HG03025 (cell line): ENCODE results near the gene HSCB.
"Not testable (repeated sequence)": the region's sequence is repeated elsewhere in the genome, so short reads cannot be mapped to it uniquely, and the experiment has no call there.

Source experiments
- ATAC-seq: cut with Tn5 transposase; IDR thresholded peaks from one replicate; pipeline ENCODE4 v1.9.1; 2021; ENCODE audit warnings: mild to moderate bottlenecking, moderate library complexity; ENCODE audit not compliant: unreplicated experiment, low FRiP score

HSCB gene

DNA sequence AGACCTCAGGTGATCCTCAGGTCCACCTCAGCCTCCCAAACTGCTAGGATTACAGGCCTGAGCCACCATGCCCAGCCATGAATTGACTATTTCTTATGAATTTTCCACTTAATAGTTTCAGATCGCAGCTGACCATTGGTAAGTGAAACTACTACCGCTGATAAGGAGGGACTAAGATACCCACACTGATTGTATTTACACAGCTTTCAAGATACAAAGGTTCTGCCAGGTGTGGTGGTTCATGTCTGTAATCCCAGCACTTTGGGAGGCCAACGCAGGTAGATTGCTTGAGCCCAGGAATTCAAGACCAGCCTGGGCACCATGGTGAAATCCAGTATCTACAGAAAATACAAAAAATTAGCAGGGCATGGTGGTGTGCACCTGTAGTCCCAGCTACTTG is 4.1 kb upstream of the HSCB start:
- no peak for ATAC-seq

DNA sequence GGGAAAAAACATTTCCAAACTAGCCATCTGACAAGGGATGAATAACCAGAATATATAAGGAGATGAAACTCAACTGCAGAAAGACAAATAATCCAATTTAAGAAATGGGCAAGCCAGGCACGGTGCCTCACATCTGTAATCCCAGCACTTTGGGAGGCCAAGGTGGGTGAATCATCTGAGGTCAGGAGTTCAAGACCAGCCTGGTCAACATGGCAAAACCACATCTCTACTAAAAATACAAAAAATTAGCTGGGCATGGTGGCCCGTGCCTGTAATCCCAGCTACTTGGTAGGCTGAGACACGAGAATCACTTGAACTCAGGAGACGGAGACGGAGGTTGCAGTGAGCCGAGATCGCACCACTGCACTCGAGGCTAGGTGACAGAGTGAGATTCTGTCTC is 3.0 kb upstream of the HSCB start:
- not testable (repeated sequence) for ATAC-seq

DNA sequence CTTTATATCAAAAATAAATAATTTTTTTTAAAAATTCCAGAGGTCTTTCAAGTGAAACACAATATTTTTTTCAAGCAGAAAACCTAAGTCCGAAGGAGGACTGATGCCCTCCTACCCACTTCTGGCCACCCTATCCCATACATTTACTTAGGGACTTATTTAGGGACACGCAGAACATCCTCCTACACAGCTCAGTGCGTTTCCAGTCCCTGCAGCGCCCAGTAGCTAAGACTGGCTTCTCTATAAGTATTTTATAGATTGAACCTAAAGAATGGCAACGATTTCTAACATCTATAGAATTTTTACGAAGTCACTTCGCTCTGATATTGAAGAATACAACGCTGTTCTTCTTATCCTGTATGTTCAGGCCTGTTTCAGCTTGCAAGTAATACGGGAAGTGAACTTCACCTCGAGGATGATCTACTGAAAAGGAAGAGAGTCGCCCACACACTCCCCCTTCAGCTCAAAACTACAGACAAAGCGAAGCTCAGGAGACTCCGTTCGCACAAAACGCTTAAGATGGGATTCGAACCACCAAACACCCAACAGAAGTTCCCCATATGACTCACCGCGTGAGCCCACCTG is 547 bp upstream of the HSCB start:
- ATAC-seq: no peak

DNA sequence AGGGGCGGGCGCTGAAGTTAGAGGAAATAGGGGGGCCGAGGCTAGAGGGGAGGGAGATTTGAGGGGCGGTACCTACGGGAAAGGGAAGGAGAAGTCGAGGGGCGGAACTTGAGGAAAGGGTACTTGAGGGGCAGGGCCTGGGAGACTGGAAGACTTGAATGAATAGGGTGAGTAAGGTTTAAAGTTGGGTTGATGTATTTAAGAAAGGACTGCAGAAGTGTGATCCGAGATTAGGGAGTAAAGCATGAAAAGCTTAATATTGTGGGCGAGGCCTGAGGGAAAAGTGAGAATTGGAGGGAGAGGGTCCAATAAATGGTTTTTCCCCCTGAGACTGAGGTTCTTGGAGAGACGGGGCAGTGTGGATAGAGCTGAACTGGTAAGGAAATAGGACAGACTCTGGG is 723 bp downstream of the HSCB start:
- no peak for ATAC-seq

DNA sequence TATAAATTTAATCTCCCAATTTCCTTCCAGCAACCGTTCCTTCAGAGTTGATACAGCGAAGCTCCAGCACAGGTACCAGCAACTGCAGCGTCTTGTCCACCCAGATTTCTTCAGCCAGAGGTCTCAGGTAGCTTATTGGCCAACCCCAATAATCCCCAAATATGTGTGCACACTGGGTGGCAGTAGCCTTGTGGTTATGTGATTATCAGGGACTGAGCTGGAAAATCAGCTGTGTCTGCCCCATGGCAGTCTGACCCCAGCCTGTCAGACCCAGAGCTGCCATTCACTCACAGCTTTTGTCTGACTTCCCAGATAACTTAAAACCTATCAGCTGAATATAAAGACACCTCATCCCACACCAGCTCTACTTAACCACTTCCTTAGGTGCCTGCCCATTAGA is 2.0 kb downstream of the HSCB start:
- ATAC-seq: no peak

DNA sequence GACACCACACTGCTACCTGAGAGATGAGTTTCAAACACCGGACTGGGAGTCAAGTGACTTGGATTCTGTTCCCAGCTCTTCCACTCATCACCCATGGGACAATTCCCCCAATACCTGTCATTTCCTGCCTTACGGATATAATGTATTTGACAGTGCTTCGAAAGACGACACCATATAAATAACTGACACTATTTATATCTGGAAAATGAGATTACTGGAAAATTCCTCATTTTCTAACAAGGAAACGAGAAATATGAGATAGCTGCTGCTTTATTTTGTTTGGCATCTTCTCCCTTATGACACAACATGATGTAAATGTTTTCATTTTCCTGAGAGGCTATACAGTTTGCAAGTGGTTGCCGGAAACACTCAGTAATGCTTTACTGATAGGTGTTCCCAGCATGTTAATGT is 8.6 kb downstream of the HSCB start:
- no peak for ATAC-seq

DNA sequence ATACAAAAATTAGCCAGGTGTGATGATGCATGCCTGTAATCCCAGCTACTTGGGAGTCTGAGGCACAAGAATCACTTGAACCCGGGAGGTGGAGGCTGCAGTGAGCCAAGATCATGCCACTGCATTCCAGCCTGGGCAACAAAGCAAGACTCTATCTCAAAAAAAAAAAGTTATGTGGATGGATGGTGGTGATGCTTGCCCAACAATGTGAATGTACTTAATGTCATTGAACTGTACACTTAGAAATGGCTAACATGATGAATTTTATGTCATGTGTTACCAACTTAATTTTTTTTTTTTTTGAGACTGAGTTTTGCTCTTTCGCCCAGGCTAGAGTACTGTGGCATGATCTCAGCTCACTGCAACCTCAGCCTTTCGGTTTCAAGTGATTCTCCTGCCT is 12.7 kb downstream of the HSCB start:
- not testable (repeated sequence) for ATAC-seq

DNA sequence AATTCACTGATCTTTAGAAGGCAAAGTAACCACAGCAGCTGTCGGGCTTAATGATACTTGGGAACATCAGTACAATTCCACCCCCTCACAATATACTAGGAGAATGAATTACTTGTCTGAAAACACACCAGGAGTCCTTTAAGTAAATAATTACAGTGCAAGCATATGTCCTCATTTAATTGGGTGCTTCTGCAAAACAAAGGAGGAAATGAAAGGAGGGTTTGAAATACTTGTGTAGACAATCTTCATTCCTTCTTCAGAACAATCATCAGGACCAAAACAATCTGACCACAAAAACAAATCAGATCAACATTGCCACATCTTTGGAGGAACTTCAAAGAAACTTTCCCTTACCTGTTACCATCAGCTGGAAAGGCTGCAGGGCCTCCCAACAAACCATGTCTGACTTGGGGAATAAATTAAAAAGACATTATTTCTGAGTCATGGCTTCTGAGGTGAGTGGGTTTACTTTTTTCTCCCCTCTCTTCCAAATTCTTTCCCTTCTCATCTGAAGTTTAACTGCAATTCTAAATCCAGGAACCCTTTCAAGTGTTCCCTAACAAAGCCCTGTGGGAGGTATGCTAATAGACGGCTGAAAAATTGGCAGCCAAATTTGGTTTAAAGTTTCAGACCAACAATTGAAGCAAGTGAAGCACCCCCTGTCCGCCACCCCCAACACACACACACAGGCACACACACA is 18.2 kb downstream of the HSCB start:
- ATAC-seq: no peak

DNA sequence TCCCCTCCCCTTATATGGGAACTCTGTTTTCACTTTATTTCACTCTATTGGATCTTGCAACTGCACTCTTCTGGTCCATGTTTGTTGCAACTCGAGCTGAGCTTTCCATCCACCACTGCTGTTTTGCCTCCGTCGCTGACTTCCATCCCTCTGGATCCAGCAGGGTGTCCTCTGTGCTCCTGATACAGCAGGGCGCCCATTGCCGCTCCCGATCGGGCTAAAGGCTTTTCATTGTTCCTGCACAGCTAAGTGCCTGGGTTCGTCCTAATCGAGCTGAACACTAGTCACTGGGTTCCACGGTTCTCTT is 19.6 kb downstream of the HSCB start:
- no peak for ATAC-seq

DNA sequence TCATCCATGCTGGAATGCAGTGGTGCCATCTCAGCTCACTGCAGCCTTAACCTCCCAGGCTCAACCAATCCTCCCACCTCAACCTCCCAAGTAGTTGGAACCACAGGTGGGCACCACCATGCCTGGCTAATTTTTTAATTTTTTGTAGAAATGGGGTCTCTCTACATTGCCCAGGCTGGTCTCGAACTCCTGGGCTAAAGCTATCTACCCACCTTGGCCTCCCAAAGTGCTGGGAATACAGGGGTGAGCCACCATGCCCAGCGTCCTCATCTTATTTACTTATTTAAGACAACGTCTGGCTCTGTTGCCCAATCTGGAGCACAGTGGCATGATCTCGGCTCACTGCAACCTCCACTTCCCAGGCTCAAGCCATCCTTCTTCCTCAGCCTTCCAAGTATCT is 20.2 kb downstream of the HSCB start:
- not testable (repeated sequence) for ATAC-seq

DNA sequence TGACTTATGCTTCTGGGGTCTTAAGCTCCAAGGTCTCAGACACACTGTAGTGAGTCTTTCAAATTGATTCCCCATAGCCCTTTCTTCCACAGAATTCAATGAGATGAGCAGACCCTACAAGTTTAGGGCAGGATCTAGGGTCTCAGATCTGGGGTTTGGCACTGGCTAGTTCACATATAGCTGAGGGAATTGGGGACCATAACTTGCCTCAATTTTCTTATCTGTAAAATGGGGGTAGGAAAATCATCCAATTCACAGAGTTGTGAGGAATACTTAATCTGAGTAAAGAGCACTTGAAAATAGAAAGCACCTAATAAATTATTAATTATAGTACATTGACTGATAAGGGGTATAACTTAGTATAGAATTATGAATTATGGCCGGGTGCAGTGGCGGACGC is 24.8 kb downstream of the HSCB start:
- ATAC-seq: no peak

DNA sequence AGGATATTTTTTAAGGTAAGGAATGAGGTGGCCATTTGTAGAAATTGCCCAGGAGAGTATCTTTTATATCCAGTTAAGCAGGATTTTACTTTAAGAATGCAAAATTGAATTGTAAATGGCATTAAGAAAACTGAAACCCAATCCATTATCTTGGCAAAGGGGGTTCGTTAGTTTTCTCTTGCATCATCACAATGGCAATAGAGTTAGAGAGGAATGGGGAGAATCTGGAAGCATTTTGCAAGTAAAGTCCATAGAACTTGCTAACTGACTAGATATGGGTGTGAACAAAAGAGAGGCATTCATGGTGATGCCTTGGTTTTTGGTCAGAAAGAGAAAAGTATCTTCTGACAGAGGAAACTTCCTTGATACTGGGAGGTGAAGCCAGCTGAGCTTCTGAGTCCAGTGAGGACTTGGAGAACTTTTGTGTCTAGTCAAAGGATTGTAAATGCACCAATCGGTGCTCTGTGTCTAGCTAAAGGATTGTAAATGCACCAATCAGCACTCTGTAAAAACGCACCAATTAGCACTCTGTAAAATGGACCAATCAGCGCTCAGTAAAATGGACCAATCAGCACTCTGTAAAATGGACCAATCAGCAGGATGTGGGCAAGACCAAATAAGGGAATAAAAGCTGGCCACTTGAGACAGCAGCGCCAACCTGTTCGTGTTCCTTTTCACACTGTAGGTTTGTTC is 27.0 kb downstream of the HSCB start:
- ATAC-seq: no peak

DNA sequence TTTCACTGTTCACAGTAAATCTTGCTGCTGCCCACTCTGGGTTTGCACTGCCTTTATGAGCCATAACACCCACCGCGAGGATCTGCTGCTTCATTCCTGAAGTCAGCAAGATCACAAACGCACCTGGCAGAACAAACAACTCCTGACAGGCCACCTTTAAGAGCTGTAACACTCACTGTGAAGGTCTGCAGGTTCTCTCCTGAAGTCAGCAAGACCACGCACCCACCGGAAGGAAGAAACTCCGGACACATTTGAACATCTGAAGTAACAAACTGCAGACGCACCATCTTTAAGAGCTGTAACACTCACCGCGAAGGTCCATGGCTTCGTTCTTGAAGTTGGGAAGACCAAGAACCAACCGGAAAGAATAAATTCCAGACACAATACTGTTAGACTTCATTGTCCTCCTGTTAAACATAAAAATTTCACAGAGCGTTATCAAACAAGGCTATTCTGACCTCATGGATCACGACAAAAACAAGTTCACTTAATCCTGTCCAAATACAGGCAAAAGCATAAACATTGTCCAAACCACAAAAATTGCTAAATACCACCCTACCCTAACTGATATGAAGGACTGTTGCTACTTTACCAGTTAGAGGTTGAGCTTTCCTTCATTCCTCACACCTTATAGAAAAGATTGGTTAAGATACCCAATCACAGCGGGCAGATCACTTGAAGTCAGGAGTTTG is 27.7 kb downstream of the HSCB start:
- ATAC-seq: no peak

DNA sequence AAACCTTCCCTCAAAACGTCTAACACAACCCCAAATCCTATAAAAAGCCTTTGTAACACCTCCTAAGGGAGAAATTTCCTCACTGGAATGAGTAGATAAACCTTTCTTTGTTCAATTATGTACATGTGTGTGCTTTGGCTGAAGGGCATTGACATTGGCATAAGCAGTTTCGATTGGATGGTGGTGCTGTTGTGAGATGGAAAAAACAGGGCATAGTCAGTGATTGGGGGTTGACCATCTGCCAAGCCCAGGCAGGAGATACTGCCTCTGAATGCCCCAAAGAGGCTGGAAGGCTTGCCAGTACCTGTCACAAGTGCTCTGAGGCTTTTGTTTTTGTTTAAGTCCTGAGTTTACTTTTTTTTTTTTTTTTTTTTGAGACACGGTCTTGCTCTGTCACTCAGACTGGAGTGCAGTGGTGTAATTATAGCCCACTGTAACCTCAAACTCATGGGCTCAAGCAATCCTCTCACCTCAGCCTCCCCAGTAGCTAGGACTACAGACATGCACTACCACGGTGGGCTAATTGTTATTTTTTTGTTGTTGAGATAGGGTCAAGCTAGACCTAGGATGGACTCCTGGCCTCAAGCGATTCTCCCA is 29.5 kb downstream of the HSCB start:
- ATAC-seq: no peak

DNA sequence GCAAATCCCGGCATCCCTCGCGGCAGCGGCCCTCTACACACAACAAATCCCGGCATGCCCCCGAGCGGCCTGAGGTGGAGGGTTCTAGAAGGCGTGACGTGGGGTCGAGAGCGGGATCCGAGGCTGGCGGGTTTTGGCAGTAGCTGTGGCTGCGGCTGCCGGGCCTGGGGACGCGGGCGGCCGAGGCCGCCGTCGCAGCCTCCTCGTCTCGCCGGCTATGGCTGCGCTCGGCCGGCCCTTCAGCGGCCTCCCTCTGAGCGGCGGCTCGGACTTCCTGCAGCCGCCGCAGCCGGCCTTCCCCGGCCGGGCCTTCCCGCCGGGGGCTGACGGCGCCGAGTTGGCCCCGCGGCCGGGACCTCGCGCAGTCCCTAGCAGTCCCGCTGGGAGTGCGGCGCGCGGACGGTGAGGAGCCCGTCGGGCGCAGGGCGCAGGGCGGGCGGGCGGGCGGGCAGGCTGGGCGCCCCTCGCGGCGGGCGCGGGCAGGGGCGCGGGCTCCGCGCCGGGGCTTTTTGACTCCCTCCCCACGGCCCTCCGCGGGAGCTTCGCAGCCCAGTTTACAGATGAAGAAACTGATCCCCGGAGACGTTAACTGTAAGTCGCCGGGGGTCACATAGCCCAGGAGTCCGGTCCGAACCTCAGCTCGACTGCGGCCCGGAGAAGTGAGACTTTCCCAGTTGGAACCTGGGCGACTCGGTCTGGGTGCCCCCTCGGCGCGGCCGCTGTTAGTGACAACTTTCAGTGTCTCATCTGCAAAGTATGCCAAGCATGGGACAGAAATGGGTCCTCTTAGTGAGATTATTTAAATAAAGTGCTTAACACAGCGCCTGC is 31.0 kb downstream of the HSCB start, which contains the start of gene CCDC117:
TSS of gene CCDC117 (plus strand) at position 63 of the 828 bp plus-strand sequence. CDS start at position 218, 155 bp downstream.
- peak; percentile 87 for ATAC-seq

DNA sequence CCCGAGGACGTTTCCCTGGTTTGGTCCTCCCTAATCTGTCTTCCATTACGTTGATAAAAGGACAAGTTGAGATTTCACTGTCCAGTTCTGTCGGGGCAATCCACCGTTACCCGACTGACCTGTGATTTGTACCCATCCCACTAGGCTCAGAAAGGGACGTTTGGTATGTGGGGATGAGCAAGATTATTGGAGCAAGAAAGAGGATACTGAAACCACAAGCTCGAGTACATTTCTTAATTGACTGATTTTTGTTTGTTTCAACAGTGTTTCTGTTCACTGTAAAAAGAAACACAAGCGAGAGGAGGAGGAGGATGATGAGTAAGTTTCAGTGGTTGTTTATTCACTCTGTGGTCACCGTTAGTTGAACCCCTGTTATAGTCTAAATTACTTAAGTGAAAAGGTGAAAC is 31.6 kb downstream of the HSCB start:
- peak; percentile 18 for ATAC-seq

DNA sequence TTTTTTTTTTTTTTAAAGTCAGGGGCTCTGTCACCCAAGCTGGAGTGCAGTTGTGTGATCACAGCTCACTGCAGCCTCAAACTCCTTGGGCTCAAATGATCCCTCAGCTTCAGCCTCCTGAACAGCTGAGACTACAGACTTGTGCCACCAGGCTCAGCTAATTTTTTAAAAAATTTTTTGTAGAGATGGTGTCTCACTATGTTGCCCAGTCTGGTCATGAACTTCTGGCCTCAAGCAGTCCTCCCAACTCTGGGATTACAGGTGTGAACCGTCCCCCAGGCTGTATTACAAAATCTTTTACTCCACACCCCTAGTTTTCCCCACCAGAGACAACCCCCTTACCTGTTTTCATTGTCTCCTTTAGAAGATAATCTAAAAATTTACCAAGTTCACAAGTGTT is 32.5 kb downstream of the HSCB start:
- no peak for ATAC-seq

DNA sequence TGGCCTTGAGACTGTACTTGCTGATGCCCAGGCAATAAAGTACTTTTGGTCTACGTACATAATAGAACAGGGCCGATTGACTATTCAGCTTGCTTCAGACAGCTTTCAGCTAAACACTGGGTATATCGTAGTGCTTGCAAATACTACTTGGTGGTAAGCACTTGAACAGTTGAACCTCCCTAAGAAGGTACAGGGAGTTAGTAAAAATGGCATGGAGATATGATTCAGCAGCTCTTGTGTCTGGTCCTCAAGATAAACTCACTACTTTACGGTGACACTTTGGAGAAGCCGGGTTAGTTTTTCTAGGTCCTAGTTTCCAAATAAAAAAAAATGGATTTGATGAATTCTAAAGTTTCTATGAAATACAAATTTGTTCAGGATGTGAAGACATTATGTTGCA is 38.0 kb downstream of the HSCB start:
- ATAC-seq: no peak

DNA sequence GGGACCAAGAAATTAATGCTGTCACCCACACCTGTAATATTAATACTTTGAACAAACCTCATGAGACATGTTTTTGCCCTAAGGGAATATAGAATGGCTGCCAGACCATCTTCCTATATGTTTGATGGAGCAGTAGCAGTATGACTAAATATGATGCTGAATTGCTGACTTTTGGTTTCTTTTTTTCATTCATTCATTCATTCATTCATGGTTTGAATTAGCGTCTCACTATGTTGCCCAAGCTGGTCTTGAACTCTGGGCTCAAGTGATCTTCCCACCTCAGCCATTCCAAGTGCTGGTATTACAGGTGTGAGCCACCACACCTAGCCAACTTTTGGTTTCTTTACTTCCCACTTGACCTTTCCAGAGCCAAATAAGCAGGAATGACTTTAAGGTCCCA is 38.5 kb downstream of the HSCB start:
- ATAC-seq: no peak
